ENCODE results near the gene DBT. TPM values are rescaled to one million over a fixed set of nuclear protein-coding genes. Genes with fewer than 3 reads are reported as not detected.
"Not testable (repeated sequence)": the region's sequence is repeated elsewhere in the genome, so short reads cannot be mapped to it uniquely, and the experiment has no call there.

DBT gene
- total RNA-seq: 10 to 100 TPM in 2 of 5 donors, 1 to 10 TPM in 2, under 1 TPM in 1; 0.87 to 22.3 (median 7.7) TPM
- polyA plus RNA-seq: 1 to 10 TPM; 4.5 to 6.1 (median 5.8) TPM
- long read RNA-seq, donor 1: 0 reads
- long read RNA-seq, donor 2, full-length matches to known transcripts: 2 of 2 reads
- long read RNA-seq, donor 2, partial matches to known transcripts: 0 of 2 reads
- long read RNA-seq, donor 2, other reads (novel, unspliced or antisense): 0 of 2 reads
- long read RNA-seq, donor 3, full-length matches to known transcripts: 2 of 2 reads
- long read RNA-seq, donor 3, partial matches to known transcripts: 0 of 2 reads
- long read RNA-seq, donor 3, other reads (novel, unspliced or antisense): 0 of 2 reads
- long read RNA-seq, donor 4: 0 reads
- long read RNA-seq, donor 5, full-length matches to known transcripts: 4 of 9 reads
- long read RNA-seq, donor 5, partial matches to known transcripts: 5 of 9 reads
- long read RNA-seq, donor 5, other reads (novel, unspliced or antisense): 0 of 9 reads
- long read RNA-seq, donor 6: 0 reads
- long read RNA-seq, donor 7, full-length matches to known transcripts: 3 of 3 reads
- long read RNA-seq, donor 7, partial matches to known transcripts: 0 of 3 reads
- long read RNA-seq, donor 7, other reads (novel, unspliced or antisense): 0 of 3 reads
- long read RNA-seq, donor 8, full-length matches to known transcripts: 2 of 9 reads
- long read RNA-seq, donor 8, partial matches to known transcripts: 7 of 9 reads
- long read RNA-seq, donor 8, other reads (novel, unspliced or antisense): 0 of 9 reads
- long read RNA-seq, donor 9, full-length matches to known transcripts: 2 of 2 reads
- long read RNA-seq, donor 9, partial matches to known transcripts: 0 of 2 reads
- long read RNA-seq, donor 9, other reads (novel, unspliced or antisense): 0 of 2 reads
- long read RNA-seq, donor 10, full-length matches to known transcripts: 2 of 2 reads
- long read RNA-seq, donor 10, partial matches to known transcripts: 0 of 2 reads
- long read RNA-seq, donor 10, other reads (novel, unspliced or antisense): 0 of 2 reads

DNA sequence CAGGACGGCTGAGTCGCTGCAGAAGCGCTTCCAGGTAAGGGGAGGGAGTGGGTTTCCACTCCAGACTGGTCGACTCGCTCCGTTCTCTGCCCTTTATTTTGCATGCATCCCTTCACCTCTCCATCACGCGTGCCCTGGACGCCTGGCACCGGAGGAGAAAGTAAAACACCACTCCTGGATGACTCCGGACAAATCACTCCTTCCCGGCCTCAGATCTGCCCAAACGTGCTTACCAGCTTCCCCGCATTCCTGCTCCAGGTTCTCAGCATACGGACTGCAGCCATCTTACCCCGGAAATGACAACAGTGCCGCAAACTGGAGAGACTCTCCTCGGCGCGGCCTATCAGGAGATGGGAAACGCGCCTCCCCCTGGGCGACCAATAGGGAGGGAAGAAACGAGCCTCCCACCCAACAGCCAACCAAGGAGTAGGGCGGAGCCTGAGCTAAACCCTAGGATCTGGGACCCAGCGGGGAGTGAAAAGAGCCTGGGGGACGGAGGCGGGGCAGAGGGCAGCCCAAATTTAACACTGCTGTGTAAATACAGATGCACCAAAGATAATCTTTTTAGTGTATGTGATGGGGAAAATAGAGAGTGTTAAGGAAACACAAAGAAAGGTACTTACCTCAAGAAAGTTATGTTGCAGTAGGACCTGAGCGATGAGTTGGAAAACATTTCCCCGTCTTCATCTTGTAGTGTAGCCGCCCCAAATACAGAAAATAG lies at the start of gene DBT:
DBT (minus strand) TSS at position 298 of the 721 bp plus-strand sequence; CDS start at position 284, 14 bp downstream.
- intact Hi-C loops (cut with DNase I; ENCODE audit: low total_unique reads): no loop called here
- H3K36me3 ChIP-seq: no peaks in the 10 kb centered on the region
- peak; percentile 95 to 98 for DNase-seq

DNA sequence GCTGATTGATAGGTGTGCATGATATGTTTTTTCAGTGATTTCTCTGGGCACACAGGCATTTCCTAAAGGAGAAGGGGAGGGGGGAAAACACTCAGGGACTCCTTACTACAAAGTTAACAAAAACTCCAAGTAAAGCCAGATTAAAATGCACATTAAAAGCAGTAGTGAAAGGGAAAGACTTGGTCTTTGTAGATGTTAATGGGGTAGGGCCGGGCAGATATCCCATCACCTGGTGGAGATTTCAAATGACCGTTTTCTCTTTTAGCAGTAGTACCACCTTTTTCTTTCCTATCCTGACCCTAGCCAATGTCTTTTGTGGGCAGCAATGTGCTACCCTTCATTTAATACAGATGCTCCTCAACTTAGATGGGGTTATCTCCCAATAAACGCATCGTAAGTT lies 48.9 kb upstream of the DBT start:
- no peak for DNase-seq
- 87 to 95% (median 90%) methylated on average over 4 of the region's 4 CpGs for WGBS, 5 donors
- H3K36me3 ChIP-seq: peaks cover 0 to 13% (median 6%) of the 10 kb centered on the region in 4 donors
- peaks cover 0 to 9% (median 6%) of the 10 kb centered on the region in 4 donors for H3K4me1 ChIP-seq
- H3K27ac ChIP-seq: no peak overlapping the region
- TF ChIP-seq EP300 (IDR thresholded peaks at IDR 0.05) (no peak), POLR2AphosphoS5 (IDR thresholded peaks at IDR 0.05) (no peak), POLR2A (IDR thresholded peaks at IDR 0.05) (no peak)
- TF ChIP-seq, protein P1, sequence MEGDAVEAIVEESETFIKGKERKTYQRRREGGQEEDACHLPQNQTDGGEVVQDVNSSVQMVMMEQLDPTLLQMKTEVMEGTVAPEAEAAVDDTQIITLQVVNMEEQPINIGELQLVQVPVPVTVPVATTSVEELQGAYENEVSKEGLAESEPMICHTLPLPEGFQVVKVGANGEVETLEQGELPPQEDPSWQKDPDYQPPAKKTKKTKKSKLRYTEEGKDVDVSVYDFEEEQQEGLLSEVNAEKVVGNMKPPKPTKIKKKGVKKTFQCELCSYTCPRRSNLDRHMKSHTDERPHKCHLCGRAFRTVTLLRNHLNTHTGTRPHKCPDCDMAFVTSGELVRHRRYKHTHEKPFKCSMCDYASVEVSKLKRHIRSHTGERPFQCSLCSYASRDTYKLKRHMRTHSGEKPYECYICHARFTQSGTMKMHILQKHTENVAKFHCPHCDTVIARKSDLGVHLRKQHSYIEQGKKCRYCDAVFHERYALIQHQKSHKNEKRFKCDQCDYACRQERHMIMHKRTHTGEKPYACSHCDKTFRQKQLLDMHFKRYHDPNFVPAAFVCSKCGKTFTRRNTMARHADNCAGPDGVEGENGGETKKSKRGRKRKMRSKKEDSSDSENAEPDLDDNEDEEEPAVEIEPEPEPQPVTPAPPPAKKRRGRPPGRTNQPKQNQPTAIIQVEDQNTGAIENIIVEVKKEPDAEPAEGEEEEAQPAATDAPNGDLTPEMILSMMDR (IDR thresholded peaks at IDR 0.05): no peak
- intact Hi-C loops (cut with DNase I; ENCODE audit: low total_unique reads): no loop called here
- no peaks in the 10 kb centered on the region for H3K27me3 ChIP-seq
- no peaks in the 10 kb centered on the region for H3K9me3 ChIP-seq
- H3K4me3 ChIP-seq: no peak overlapping the region

More for the DNA sequence above, at the start of gene DBT:
- WGBS, 5 donors: 0 to 1% (median 1%) methylated on average over 30 to 31 of the region's 31 CpGs
- H3K4me3 ChIP-seq: peak within 1 kb of the TSS; percentile 85 to 89 (median 86)
- peak within 1 kb of the TSS; percentile 87 to 94 (median 91) for H3K27ac ChIP-seq
- peaks cover 23 to 51% (median 38%) of the 10 kb centered on the region in 4 donors for H3K4me1 ChIP-seq
- TF ChIP-seq EP300 (IDR thresholded peaks at IDR 0.05): no peak
- TF ChIP-seq, protein P1 (IDR thresholded peaks at IDR 0.05): no peak
- TF ChIP-seq POLR2A (IDR thresholded peaks at IDR 0.05): peak in 2 of 4 donors; percentile 73 to 76
- TF ChIP-seq POLR2AphosphoS5 (IDR thresholded peaks at IDR 0.05): peak; percentile 93 to 96 (median 95)
- H3K27me3 ChIP-seq: no peaks in the 10 kb centered on the region
- no peaks in the 10 kb centered on the region for H3K9me3 ChIP-seq

DNA sequence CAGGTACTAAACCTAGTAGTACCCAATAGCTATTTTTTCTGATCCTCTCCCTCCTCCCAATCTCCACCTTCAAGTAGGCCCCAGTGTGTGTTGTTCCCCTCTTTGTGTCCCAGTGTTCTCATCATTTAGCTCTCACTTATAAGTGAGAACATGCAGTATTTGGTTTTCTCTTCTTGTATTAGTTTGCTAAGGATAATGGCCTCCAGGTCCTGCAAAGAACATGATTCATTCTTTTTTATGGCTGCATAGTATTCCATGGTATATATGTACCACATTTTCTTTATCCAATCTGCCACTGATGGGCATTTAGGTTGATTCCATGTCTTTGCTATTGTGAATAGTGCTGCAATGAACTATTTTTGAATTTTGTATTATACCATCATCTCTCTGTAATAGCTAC lies 47.4 kb upstream of the DBT start:
- peaks cover 3 to 28% (median 19%) of the 10 kb centered on the region in 4 donors for H3K36me3 ChIP-seq
- H3K9me3 ChIP-seq; intact Hi-C loops (cut with DNase I; ENCODE audit: low total_unique reads); H3K27me3 ChIP-seq; H3K27ac ChIP-seq; H3K4me1 ChIP-seq; H3K4me3 ChIP-seq; DNase-seq: not testable (repeated sequence)

DNA sequence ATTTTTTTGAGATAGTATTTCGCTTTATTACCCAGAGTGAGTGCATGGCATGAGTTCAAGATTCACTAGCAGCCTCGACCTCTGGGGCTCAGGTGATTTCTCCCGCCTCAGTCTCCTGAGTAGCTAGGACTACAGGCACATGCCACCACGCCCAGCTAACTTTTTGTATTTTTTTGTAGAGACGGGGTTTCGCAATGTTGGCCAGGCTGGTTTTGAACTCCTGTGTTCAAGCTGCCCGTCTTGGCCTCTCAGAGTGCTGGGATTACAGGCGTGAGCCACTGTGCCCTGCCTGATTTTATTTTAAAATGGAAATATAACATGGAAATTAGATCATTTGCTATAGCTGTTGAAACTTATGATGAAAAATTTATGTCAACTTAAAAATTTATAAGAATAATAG lies 46.5 kb upstream of the DBT start:
- H3K4me1 ChIP-seq: peaks cover 0 to 9% (median 6%) of the 10 kb centered on the region in 4 donors
- H3K36me3 ChIP-seq: peaks cover 7 to 37% (median 28%) of the 10 kb centered on the region in 4 donors
- TF ChIP-seq POLR2A (IDR thresholded peaks at IDR 0.05): no peak
- TF ChIP-seq POLR2AphosphoS5 (IDR thresholded peaks at IDR 0.05): no peak
- TF ChIP-seq, protein P1 (IDR thresholded peaks at IDR 0.05): no peak
- no peak for TF ChIP-seq EP300 (IDR thresholded peaks at IDR 0.05)
- intact Hi-C loops (cut with DNase I; ENCODE audit: low total_unique reads): no loop called here
- 80 to 87% (median 84%) methylated on average over 8 of the region's 8 CpGs for WGBS, 5 donors
- H3K27ac ChIP-seq: no peak overlapping the region
- DNase-seq: no peak
- no peaks in the 10 kb centered on the region for H3K9me3 ChIP-seq
- H3K4me3 ChIP-seq: no peak overlapping the region
- H3K27me3 ChIP-seq: no peaks in the 10 kb centered on the region

All from stomach (tissue), 19 donors.